Kidney (tissue), 14 donors: ENCODE results near the gene SGF29. TPM values are rescaled to one million over a fixed set of nuclear protein-coding genes. Genes with fewer than 3 reads are reported as not detected.

Source experiments
- DNase-seq, 5 donors: peaks; one replicate each; pipeline ENCODE4 v3.0.0-alpha.2; 2013 to 2020
- FAIRE-seq: peaks from 2 replicates; lab custom pipeline; 2012; peaks lifted over from hg19 to GRCh38; lab: Jason Lieb, UNC
- H3K27ac ChIP-seq, 2 donors: one replicate each; pipeline ENCODE4 v1.7.0; 2013; ENCODE audit warnings: low read depth in 2 of 2, low read length in 2 of 2, inconsistent platforms in 1 of 2
- H3K27me3 ChIP-seq: one replicate; pipeline ENCODE4 v1.7.1; 2013; ENCODE audit warnings: low read length, inconsistent platforms; ENCODE audit not compliant: control insufficient read depth, insufficient read depth
- H3K36me3 ChIP-seq, 3 donors: one replicate each; pipeline versions ENCODE4 v1.7.0 to v1.7.1; 2013; ENCODE audit warnings: low read length in 3 of 3, control low read depth in 1 of 3, inconsistent platforms in 1 of 3; ENCODE audit not compliant: insufficient read depth in 3 of 3, control insufficient read depth in 2 of 3
- H3K4me1 ChIP-seq, 3 donors: one replicate each; pipeline versions ENCODE4 v1.7.0 to v1.7.1; 2013; ENCODE audit warnings: low read length in 3 of 3, inconsistent platforms in 1 of 3, low read depth in 1 of 3; ENCODE audit not compliant: control insufficient read depth in 2 of 3, insufficient read depth in 2 of 3
- H3K4me3 ChIP-seq, 3 donors: one replicate each; pipeline versions ENCODE4 v1.7.0 to v1.8.1; 2013; ENCODE audit warnings: low read length in 3 of 3, control low read depth in 1 of 3, inconsistent platforms in 1 of 3
- H3K9ac ChIP-seq, 3 donors: one replicate each; pipeline versions ENCODE4 v1.7.0 to v1.7.1; 2013; ENCODE audit warnings: low read length in 3 of 3, control low read depth in 1 of 3, inconsistent platforms in 1 of 3
- H3K9me3 ChIP-seq, 3 donors: one replicate each; pipeline versions ENCODE4 v1.7.0 to v1.7.1; 2013; ENCODE audit warnings: low read length in 3 of 3, control low read depth in 1 of 3, inconsistent platforms in 1 of 3; ENCODE audit not compliant: control insufficient read depth in 2 of 3, insufficient read depth in 1 of 3
- intact Hi-C: fragments of 100-400 bp; cut with DNase I; formaldehyde crosslinking; loops from one replicate; pipeline ENCODE4 v1.11.1; 2022
- polyA plus RNA-seq: library from polyadenylated mRNA; stranded (reverse); fragments of 350-450 nt; fragmentation: Illumina TruSeq; extraction: RNeasy Lipid Tissue Mini Kit (QIAGEN cat#74804); gene quantifications from one replicate; pipeline ENCODE4 v1.2.3, GENCODE V29; 2014; ENCODE audit warnings: low read depth, low replicate concordance; ENCODE audit not compliant: insufficient read depth
- total RNA-seq: library from RNA; stranded (reverse); fragmentation: NEBNext Ultra II Directional; extraction: Animal tissue kit (Norgen Biotek cat#: 25700); gene quantifications from one replicate; pipeline ENCODE4 v1.2.1, GENCODE V29; 2021
- TF ChIP-seq, protein P1 (sequence below): IDR thresholded peaks from 3 replicates; pipeline ENCODE4 v1.5.1; 2012; ENCODE audit warnings: mild to moderate bottlenecking, moderate library complexity, borderline replicate concordance; ENCODE audit not compliant: insufficient read depth; ENCODE audit errors: extremely low read depth
- donor health status: control.
- donor health status: control.
- donor health status: control.
- donor health status: control.
- donor health status: control.
- donor health status: DM: yes; HTN: yes; CAD: no.
- donor health status: Normal renal cell carcinoma (clear cell type).

The SGF29 gene
- total and polyA plus RNA-seq, 2 donors from 2014 or later, result 20.6 to 28.5 TPM

DNA sequence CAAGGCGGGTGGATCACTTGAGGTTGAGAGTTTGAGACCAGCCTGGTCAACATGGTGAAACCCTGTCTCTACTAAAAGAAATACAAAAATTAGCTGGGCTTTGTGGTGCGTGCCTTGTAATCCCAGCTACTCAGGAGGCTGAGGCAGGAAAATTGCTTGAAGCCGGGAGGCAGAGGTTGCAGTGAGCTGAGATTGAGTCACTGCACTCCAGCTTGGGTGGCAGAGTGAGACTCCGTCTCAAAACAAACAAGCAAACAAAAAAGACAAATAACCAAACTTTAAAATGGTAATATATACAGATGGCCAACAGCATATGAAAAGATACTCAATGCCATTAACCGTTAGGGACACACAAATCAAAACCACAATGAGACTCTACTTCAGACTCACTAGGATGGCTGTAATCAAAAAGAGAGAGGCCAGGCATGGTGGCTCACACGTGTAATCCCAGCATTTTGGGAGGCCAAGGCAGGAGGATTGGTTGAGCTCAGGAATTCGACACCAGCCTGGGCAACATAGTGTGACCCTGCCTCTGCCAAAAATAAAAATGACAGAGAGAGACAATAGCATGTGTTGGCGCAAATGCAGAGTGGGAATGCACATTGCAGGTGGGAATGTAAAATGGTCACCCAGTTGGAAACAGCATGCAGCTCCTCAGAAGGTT lies 21.9 kb downstream of the SGF29 start:
- H3K36me3 ChIP-seq, result no peaks in the 10 kb centered on the region
- H3K27ac ChIP-seq, result no peak overlapping the region
- FAIRE-seq, result no peak
- no peak overlapping the region for H3K9ac ChIP-seq
- peak in 1 of 5 donors; percentile 7 for DNase-seq
- H3K4me3 ChIP-seq, result no peak overlapping the region
- peaks cover 0 to 11% (median 2%) of the 10 kb centered on the region in 3 donors for H3K4me1 ChIP-seq
- no peaks in the 10 kb centered on the region for H3K27me3 ChIP-seq
- intact Hi-C loops, result no loop called here
- H3K9me3 ChIP-seq, result no peaks in the 10 kb centered on the region
- TF ChIP-seq, protein P1, sequence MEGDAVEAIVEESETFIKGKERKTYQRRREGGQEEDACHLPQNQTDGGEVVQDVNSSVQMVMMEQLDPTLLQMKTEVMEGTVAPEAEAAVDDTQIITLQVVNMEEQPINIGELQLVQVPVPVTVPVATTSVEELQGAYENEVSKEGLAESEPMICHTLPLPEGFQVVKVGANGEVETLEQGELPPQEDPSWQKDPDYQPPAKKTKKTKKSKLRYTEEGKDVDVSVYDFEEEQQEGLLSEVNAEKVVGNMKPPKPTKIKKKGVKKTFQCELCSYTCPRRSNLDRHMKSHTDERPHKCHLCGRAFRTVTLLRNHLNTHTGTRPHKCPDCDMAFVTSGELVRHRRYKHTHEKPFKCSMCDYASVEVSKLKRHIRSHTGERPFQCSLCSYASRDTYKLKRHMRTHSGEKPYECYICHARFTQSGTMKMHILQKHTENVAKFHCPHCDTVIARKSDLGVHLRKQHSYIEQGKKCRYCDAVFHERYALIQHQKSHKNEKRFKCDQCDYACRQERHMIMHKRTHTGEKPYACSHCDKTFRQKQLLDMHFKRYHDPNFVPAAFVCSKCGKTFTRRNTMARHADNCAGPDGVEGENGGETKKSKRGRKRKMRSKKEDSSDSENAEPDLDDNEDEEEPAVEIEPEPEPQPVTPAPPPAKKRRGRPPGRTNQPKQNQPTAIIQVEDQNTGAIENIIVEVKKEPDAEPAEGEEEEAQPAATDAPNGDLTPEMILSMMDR, result no peak

DNA sequence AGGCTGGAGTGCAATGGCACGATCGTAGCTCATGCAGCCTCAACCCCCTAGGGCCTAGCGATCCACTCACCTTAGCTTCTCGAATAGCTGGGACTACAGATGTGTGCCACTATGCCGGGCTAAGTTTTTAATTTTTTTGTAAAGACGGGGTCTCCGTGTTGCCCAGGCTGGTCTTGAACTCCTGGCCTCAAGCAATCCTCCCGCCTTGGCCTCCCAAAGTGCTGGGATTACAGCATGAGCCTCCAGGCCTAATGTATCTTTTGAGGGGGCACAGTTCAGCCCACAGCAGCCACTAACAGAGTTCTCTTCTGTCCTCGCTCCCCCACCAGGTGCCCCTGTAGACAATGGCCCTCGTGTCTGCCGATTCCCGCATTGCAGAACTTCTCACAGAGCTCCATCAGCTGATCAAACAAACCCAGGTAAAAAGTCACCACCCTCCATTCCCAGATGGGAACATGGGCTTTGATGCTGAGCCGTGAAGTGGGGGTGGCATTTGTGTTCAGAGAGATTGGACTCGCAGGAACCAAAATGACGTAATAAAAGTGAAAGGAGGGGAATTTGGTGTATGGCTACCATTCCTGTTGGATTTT lies 27.1 kb downstream of the SGF29 start:
- H3K9ac ChIP-seq, result no peak overlapping the region
- H3K36me3 ChIP-seq, result peaks cover 2 to 16% (median 12%) of the 10 kb centered on the region in 3 donors
- no peaks in the 10 kb centered on the region for H3K9me3 ChIP-seq
- H3K4me3 ChIP-seq, result no peak overlapping the region
- no peaks in the 10 kb centered on the region for H3K27me3 ChIP-seq
- H3K4me1 ChIP-seq, result no peaks in the 10 kb centered on the region
- FAIRE-seq (no peak), DNase-seq (peak in 1 of 5 donors; percentile 32)
- TF ChIP-seq, protein P1, result no peak
- intact Hi-C loops, result no loop called here
- H3K27ac ChIP-seq, result no peak overlapping the region

GRCh38 chr16:28585674-28586073 lies 32.0 kb downstream of the SGF29 start:
- intact Hi-C loops, result no loop called here
- Histone ChIP-seq H3K9ac (no peak overlapping the region), H3K27ac (peak overlapping the region in 1 of 2 donors; percentile 43), H3K27me3 (no peaks in the 10 kb centered on the region), H3K4me3 (no peak overlapping the region), H3K9me3 (no peaks in the 10 kb centered on the region), H3K4me1 (no peaks in the 10 kb centered on the region), H3K36me3 (peaks cover 2 to 21% (median 18%) of the 10 kb centered on the region in 3 donors)
- FAIRE-seq (no peak), DNase-seq (peak in 1 of 5 donors; percentile 83)
- TF ChIP-seq, protein P1, result no peak
